Thyroid gland (tissue), 4 donors: Measurements from ENCODE around the gene WNT3. TPM values are rescaled to one million over a fixed set of nuclear protein-coding genes. Genes with fewer than 3 reads are reported as not detected.

Experiments
- DNase-seq, 2 donors: peaks; one replicate each; pipeline ENCODE4 v3.0.0-alpha.2; 2019
- H3K27ac ChIP-seq, 3 donors: fragments of 200-600 bp; sonication (generic); 1 replicate in 2 of 3; 2 replicates in 1 of 3; pipeline ENCODE4 v1.5.1; 2016 to 2019; ENCODE audit warnings: mild to moderate bottlenecking in 1 of 3, moderate library complexity in 1 of 3
- H3K27me3 ChIP-seq: fragments of 200-600 bp; sonication (generic); one replicate; pipeline ENCODE4 v1.5.1; 2019
- H3K36me3 ChIP-seq, 2 donors: fragments of 200-600 bp; sonication (generic); one replicate each; pipeline ENCODE4 v1.5.1; 2016 to 2019
- H3K4me1 ChIP-seq, 2 donors: fragments of 200-600 bp; sonication (generic); one replicate each; pipeline ENCODE4 v1.5.1; 2017 to 2019
- H3K4me3 ChIP-seq, 3 donors: fragments of 200-600 bp; sonication (generic); replicated peaks in 1 of 3; 1 replicate in 2 of 3; 2 replicates in 1 of 3; pipeline ENCODE4 v1.5.1; 2016; ENCODE audit warnings: mild to moderate bottlenecking in 1 of 3
- H3K9me3 ChIP-seq: fragments of 200-600 bp; sonication (generic); one replicate; pipeline ENCODE4 v1.5.1; 2017
- POLR2A ChIP-seq, 2 donors: fragments of 450-650 bp; IDR thresholded peaks; one replicate each; pipeline ENCODE4 v1.6.1; 2017; ENCODE audit warnings: antibody characterized with exemption in 2 of 2, mild to moderate bottlenecking in 2 of 2, moderate library complexity in 1 of 2
- WGBS, 2 donors: methylation state at CpG; one replicate each; pipeline ENCODE4 v1.1.5; 2017; 5-methylcytosine and 5-hydroxymethylcytosine counted together
- intact Hi-C: fragments of 100-400 bp; cut with DNase I; formaldehyde crosslinking; loops from one replicate; pipeline ENCODE4 v1.15.1; 2023
- total RNA-seq, 4 donors: library from RNA; depleted of rRNA; stranded (reverse); fragments of >200 nt; gene quantifications; one replicate each; pipeline ENCODE4 v1.2.3, GENCODE V29; 2016
- TF ChIP-seq, protein P1 (sequence below), 6 experiments: fragments of 200-600 bp in 3 of 6; fragments of 450-650 bp in 3 of 6; sonication (generic) in 3 of 6; IDR thresholded peaks; one replicate each; pipeline ENCODE4 v1.5.1; 2016 to 2019; ENCODE audit warnings: antibody characterized with exemption in 6 of 6, mild to moderate bottlenecking in 2 of 6, inconsistent platforms in 1 of 6, moderate library complexity in 1 of 6

Gene WNT3
- total RNA-seq, 4 donors from 2014 or later, result 0.68 to 2.4 (median 0.82) TPM

DNA sequence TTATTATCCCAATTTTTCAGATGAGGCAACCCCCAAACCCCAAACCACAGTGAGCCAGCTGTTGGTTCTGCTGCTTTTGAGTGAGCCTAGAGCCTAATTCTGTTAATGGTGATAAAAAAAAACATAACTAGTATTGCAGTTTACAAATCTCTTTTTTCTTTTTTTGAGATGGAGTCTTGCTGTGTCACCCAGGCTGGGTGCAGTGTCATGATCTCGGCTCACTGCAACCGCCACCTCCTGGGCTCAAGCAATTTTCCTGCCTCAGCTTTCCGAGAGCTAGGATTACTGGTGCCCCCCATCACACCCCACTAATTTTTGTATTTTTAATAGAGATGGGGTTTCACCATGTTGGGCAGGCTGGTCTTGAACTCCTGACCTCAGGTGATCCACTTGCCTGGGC is 36.0 kb upstream of the WNT3 start:
- no peak for DNase-seq
- 92 to 99% methylated on average over 3 of the region's 3 CpGs for WGBS, 2 donors
- Histone ChIP-seq H3K36me3 (no peaks in the 10 kb centered on the region), H3K4me1 (peaks cover 5 to 18% of the 10 kb centered on the region in 2 donors), H3K27me3 (peaks cover 5% of the 10 kb centered on the region), H3K9me3 (no peaks in the 10 kb centered on the region), H3K4me3 (no peak overlapping the region), H3K27ac (no peak overlapping the region)
- no peak for TF ChIP-seq POLR2A (IDR thresholded peaks at IDR 0.05)
- TF ChIP-seq, protein P1, sequence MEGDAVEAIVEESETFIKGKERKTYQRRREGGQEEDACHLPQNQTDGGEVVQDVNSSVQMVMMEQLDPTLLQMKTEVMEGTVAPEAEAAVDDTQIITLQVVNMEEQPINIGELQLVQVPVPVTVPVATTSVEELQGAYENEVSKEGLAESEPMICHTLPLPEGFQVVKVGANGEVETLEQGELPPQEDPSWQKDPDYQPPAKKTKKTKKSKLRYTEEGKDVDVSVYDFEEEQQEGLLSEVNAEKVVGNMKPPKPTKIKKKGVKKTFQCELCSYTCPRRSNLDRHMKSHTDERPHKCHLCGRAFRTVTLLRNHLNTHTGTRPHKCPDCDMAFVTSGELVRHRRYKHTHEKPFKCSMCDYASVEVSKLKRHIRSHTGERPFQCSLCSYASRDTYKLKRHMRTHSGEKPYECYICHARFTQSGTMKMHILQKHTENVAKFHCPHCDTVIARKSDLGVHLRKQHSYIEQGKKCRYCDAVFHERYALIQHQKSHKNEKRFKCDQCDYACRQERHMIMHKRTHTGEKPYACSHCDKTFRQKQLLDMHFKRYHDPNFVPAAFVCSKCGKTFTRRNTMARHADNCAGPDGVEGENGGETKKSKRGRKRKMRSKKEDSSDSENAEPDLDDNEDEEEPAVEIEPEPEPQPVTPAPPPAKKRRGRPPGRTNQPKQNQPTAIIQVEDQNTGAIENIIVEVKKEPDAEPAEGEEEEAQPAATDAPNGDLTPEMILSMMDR (IDR thresholded peaks at IDR 0.05), result no peak
- intact Hi-C loops, result no loop called here

DNA sequence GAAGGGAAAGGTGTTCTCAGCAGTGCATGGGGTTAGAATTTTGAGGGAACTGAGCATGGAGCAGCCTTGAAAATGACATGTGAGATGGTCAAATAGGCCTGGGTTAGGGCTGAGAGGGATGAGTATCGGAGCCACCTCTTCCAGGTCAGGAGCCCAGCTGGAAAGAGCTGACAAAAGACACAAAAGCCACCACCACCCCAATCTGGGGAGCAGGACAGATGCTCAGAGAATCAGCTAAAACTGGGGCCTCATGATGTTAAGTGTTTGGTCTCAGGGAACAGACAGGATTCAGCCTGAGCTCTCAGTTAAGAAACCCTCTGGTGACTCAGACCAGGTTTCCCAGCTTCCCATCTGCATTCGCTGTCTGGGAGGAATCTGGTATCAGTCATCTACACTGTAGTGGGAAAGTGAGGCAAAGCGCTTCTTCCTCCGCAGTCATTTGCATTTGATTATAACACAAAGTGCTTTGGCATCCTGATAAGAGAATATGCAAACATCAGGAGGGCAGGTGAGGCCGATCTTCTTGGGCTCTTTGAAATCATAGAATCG is 35.5 kb upstream of the WNT3 start:
- no peak overlapping the region for H3K4me3 ChIP-seq
- TF ChIP-seq POLR2A (IDR thresholded peaks at IDR 0.05), result no peak
- TF ChIP-seq, protein P1 (IDR thresholded peaks at IDR 0.05), result no peak
- WGBS, 2 donors, result 81 to 83% methylated on average over 6 of the region's 6 CpGs
- intact Hi-C loops, result no loop called here
- H3K36me3 ChIP-seq, result no peaks in the 10 kb centered on the region
- peaks cover 5 to 18% of the 10 kb centered on the region in 2 donors for H3K4me1 ChIP-seq
- H3K27ac ChIP-seq, result no peak overlapping the region
- H3K27me3 ChIP-seq, result peaks cover 5% of the 10 kb centered on the region
- no peak for DNase-seq
- H3K9me3 ChIP-seq, result no peaks in the 10 kb centered on the region

GRCh38 chr17:46851029-46851741 is 32.7 kb upstream of the WNT3 start, which contains the start of gene WNT9B:
Gene WNT9B, plus strand, starts transcription at chr17:46851583. Its CDS starts 56 bp downstream, at chr17:46851639.
- intact Hi-C loops, result no loop called here
- Histone ChIP-seq H3K4me1 (peaks cover 5 to 18% of the 10 kb centered on the region in 2 donors), H3K27ac (no peak within 1 kb of the TSS), H3K27me3 (peaks cover 5% of the 10 kb centered on the region), H3K4me3 (peak within 1 kb of the TSS in 1 of 3 donors; percentile 25), H3K9me3 (no peaks in the 10 kb centered on the region), H3K36me3 (no peaks in the 10 kb centered on the region)
- WGBS, 2 donors, result 3 to 6% methylated on average over 16 to 35 of the region's 75 CpGs
- DNase-seq, result peak; percentile 39 to 54
- TF ChIP-seq POLR2A (IDR thresholded peaks at IDR 0.05), result no peak
- TF ChIP-seq, protein P1 (IDR thresholded peaks at IDR 0.05), result no peak

DNA sequence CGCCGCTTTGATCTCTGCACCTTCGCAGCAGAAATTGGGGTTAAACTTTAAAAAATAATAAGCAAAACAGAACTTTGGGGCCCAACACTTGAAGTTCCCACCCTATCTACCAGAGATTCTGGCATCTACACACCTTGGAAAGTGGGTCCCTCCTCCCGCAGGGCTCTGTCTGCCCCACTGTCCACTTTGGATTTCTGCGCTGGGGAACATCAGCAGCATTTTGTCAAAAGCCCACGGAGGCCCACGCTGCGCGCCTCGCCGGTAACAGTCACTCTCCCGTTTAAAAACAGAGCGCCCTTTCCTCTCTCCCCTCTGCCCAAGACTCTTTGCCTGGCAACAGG is 32.2 kb upstream of the WNT3 start:
- H3K27me3 ChIP-seq, result peaks cover 5% of the 10 kb centered on the region

More for the DNA sequence above, 32.2 kb upstream of the WNT3 start:
- no peaks in the 10 kb centered on the region for H3K9me3 ChIP-seq
- no peak overlapping the region for H3K4me3 ChIP-seq
- no peak for DNase-seq
- H3K4me1 ChIP-seq, result peaks cover 5 to 18% of the 10 kb centered on the region in 2 donors
- WGBS, 2 donors, result 34 to 41% methylated on average over 13 of the region's 13 CpGs
- intact Hi-C loops, result no loop called here
- TF ChIP-seq, protein P1 (IDR thresholded peaks at IDR 0.05), result no peak
- TF ChIP-seq POLR2A (IDR thresholded peaks at IDR 0.05), result no peak
- H3K27ac ChIP-seq, result no peak overlapping the region
- no peaks in the 10 kb centered on the region for H3K36me3 ChIP-seq
